Inflammatory macrophage treated with lipopolysaccharide for 1 hour (primary cell): ENCODE results near the gene SH3TC1.

Experiments
- DNase-seq, 2 donors: peaks; one replicate each; pipeline ENCODE4 v3.0.0-alpha.2; 2020 to 2022

The SH3TC1 gene

DNA sequence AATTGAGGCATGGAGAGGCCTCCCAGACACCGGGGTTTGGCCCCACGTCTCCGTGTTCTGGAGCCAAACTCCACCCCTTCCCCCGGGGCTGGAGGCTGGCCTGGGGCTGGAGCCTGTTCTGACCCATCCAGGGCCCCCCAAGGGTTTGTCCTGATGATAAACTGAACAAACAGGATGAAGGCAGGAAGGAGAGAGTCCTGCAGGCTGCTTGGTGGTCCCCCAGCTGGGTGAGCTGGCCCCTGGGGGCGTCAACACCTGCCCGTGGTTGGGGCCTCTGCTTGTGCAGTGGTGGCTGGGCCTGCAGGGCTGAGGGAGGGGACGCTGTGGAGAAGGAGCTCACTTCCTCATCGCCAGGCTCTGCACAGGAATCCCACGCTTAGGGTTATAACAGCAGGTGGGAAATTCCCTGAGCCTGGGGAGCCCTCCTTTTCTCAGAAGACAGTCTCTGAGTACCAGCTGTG lies 2.3 kb downstream of the SH3TC1 start:
- peak; percentile 72 to 79 for DNase-seq

DNA sequence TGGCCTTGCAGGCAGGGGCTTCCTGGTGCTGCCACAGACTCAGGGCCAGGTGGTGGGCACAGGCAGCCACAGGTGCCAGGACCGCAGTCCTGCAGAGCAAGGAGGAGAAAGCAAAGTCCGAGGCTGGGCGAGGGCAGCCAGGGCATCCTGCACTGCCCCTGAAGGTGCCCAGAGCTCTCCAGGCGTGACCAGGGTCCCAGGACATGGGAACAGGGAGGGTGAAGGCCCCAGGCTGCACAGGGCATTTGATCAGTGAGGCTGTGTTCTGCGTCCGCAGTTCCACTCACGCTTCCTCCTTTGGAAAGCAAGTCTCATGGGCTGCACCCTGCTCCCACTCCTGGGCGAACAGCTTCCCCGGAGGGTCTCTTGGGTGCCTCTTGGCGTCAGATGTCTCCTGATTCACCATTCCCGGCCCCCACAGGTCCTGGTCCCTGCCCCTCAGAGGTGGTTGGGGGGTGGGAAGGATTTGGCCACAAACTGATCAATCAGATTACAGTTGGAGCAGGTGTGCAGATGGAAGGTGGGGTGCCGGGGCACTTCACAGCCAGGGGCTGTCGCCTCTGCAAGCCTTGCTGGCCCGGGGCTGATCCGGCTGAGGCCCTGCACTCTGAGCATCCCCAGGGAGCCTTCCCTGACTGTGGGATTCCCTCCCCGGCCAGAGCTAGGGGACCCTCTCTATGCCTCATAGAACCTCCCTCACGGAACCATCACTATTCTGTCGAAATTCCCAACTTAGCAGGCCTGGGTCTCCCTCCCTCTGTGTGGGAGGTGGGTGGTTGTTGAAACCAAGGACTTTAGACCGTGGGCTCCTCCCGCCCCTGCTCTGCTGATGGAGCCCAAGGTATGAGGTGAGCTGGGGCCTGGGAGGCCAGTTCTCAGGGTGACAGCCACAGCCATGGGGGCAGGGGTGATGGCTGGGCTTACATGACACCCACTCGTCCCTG lies 3.3 kb downstream of the SH3TC1 start:
- DNase-seq = peak in 1 of 2 donors; percentile 39

DNA sequence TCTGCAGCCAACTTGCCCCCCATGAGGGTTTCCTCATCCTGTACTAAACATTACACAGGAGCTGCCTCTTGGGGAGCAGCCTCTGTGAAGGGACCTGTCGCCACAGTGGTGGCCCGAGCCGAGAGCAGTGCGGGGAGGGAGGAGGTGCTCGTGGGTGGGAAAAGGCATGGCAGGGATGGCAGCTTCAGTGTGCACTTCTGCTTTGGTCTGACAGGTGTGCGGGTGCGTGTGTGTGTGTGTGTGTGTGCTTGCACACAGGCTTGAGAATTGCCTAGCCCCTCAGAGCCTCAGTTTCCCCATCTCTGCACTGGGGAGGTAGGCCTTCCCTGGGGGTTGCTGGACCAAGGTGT lies 3.9 kb downstream of the SH3TC1 start:
- DNase-seq = no peak

DNA sequence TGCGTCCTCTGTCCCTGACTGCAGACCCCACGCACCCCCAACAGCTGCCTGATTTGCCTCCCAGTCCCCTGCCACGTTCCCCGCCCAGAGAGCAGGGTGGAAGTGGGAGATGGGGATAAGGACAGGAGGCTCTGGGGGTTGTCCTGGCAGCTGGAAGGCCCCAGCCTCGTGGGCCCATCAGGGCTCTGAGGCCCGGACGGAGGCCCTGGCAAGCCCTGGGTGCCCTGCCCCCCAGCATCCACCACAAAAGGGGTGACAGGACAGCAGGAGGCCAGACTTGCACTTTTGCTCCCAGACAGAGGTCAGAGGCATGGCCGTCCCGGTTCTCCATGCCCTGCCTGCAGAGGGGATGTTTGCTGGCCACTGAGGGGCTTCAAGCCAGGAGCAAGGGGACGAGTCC lies 4.7 kb downstream of the SH3TC1 start:
- DNase-seq = no peak

DNA sequence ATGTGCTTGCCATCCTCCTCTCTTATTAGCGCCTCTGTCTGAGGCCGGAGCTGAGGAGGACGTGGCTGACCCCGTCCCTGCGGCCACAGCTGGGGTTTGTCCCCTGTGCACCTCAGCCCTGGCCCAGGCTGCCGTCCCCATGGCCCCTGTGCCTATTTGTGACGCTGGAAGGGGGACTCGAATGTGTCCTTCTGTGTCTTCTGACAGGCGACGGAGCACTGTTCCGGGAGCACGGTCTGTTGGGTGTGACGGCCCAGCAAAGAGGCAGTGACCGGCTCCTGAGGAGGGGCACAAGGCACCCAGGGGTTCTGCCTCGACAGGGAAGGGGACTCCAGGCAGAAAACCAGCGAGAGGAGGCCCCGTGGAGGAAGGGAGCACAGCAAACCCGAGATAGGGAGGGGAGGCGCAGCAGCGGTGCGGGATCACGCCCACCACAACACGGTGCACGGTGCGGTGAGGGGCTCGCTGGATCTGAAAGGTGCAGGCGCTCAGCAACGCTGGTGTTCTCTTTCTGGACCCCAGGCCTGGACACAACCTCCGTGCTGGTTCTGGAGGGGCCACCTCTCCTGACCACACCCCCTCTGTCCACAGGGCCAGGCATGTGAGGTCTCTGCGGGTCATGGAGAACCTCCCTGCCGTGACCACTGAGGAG lies 5.6 kb downstream of the SH3TC1 start:
- no peak for DNase-seq

DNA sequence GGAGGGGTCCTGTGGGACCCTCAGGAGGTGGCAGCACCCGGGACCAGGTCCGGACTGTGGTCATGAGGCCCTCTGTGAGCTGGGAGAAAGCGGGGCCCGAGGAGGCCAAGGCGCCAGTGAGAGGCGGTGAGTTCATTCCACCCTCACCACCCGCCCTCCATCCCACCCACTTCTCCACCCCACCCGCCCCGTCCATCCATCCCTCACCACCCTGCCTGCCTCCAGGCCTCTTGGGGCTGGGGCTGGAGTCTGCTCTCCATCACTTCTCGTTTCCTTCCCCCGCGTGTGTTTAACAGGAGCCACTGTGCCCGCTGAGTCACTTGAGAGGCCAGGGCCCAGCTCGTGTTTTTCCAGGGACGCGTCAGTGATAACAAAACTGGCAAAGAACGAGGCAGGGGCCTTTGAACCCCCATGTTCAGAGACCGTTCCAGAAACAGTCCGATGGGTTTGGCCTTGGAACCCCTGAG lies 6.2 kb downstream of the SH3TC1 start:
- DNase-seq = peak; percentile 57 to 63

DNA sequence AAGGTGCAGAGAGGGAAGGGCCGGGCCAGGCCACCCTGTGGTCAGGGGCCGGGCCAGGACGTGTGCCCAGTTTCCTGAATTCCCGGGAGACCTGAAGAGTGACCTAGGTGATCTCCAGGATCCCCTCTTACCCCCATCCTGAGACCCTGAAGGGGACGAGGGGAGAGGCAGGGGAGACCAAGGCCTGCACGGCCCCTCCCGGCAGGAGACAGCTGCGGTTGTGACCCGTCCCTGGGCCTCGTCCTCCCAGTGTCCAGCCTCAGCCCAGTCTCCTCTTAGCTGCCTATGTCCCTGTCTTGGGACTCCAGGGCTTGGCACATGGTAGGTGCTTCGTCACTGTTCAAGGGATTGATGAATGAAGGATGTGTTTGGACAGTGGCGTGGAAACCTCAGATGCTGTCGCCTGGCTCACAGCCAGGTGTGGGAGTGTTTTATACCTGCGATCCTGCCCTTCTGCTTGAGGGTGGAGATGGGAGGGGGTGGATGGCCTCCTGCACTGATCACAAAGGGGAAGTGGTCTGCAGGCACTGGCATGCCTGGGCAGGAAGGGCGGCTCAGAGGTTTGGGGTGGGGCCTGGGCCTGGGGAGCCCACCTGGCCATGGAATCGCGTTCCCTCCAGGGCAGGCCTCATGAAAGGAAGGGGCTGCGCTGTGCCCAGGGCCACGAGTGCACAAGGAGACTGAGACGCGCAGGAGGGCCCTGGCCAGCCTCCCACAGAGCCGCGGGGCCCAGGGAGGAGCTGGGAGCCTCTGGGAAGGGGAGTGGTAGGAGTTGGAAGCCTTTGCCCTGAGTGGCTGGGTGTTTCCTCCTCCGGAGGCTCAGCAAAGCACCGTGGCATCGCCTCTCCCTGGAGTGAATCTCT lies 6.9 kb downstream of the SH3TC1 start:
- DNase-seq = no peak

DNA sequence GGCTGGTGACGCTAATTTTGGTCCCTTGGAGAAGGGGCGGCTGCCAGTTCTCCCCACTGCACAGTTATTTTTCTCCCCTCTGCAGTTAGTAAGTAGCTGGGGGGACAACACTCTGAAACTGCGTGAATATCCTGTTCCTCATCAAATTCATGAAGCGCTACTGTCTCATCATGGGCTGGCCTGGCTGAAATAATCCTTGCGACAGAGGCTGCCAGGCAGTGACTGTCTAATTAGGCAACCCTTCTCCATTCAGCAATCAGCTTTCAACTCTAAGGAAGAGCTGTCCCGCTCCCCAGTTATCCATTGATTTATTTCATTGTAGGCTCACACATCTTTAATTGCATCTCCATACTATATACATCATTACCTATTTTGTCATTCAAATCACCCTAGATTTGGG lies 8.2 kb downstream of the SH3TC1 start:
- DNase-seq = peak; percentile 81 to 86

DNA sequence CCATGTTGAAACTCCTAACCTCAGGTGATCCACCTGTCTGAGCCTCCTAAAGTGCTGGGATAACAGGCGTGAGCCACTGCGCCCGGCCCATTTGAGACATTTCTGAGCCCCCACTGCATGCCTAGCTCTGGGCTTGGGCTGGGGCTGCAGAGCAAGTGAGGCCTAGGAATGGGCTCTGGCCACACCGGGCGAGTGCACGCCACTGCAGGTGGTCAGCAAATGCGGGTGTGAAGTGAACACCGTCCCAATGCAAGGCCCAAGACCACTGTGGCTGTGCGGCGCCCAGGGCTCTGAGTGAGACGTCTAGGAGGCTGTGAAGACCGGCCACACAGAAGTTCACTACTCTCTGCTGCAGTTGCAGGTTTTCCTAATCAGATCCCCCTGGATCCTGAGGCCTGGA lies 9.5 kb downstream of the SH3TC1 start:
- no peak for DNase-seq

DNA sequence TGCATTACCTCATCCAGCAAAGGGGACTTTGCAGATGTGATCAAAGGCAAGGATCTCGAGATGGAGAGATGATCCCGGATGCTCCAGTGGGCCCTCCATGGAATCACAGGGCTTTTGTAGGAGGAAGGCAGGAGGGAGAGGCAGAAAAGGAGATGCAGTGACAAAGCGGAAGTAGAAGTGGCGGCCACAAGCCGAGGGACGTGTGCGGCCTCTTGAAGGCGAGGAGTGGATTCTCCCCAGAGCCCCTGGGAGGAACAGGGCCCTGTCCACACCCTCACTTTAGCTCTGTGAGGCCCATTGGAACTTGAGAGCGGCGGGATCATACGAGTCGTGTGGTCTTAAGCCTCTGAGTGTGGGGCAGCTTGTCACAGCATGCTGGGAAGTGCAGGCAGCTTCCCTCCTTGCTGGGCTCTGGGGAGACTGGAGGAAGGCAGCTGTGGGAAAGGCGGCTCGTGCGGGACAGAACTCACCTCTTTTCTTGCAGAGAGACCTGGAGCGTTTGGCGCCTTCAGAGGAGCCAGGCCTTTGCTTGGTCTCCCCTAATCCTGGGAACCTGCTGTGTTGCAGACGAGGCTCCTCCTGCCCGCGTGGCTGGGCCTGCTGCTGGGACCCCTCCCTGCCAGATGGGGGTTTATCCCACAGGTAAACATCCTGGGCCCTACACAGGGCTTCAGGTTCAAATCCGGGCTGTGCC lies 10.2 kb downstream of the SH3TC1 start:
- DNase-seq = no peak

DNA sequence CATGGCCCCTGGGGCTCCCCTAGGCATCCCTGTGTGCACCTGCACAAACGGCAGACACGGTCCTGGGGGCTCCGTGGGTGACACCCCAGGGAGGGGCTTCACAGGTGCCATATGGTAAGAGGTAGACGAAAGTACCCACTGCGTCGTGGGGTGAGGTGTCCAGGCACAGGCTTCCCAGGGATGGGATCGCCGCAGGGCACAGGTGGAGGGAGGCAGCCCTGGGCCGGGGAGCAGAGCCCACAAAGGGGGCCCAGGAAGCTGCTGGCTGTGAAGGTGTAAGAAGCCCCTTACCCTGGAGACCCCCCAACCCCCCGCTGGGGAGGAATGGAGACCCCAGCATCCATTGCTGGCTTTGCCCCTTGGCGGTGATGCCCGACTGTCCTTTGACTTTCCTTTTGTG lies 10.9 kb downstream of the SH3TC1 start:
- DNase-seq = no peak

DNA sequence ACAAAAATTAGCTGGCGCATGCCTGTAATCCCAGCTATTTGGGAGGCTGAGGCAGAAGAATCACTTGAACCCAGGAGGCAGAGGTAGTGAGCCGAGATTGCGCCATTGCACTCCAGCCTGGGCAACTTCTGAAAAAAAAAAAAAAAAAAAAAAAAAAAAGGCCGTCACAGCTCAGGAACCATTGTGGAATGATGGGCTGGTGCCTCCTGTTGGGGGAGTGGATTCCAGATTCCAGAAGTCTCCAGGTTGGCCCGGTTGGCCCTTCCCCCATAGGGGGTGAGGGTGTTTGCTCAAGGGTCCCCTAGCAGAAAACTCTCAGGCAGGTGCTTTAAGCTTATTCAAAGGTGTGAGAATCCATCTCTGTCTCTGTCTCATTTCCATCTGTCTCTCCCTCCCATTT lies 11.5 kb downstream of the SH3TC1 start:
- no peak for DNase-seq

DNA sequence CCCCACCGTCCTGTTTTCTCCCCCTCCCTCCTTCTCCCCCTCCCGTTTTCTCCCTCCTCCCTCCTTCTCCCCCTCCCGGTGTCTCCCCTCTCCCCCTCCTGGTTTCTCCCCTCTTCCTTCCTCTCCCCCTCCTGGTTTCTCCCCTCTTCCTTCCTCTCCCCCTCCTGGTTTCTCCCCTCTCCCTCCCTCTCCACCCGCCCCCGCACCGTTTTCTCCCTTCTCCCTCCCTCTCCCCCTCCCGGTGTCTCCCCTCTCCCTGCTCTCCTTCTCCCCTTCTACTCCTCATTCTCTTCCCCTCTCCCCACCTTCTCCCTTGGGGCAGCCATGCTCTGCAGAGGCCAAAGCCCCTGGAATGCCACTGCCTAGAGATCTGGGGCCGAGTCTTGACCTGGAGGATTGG lies 12.2 kb downstream of the SH3TC1 start:
- no peak for DNase-seq

DNA sequence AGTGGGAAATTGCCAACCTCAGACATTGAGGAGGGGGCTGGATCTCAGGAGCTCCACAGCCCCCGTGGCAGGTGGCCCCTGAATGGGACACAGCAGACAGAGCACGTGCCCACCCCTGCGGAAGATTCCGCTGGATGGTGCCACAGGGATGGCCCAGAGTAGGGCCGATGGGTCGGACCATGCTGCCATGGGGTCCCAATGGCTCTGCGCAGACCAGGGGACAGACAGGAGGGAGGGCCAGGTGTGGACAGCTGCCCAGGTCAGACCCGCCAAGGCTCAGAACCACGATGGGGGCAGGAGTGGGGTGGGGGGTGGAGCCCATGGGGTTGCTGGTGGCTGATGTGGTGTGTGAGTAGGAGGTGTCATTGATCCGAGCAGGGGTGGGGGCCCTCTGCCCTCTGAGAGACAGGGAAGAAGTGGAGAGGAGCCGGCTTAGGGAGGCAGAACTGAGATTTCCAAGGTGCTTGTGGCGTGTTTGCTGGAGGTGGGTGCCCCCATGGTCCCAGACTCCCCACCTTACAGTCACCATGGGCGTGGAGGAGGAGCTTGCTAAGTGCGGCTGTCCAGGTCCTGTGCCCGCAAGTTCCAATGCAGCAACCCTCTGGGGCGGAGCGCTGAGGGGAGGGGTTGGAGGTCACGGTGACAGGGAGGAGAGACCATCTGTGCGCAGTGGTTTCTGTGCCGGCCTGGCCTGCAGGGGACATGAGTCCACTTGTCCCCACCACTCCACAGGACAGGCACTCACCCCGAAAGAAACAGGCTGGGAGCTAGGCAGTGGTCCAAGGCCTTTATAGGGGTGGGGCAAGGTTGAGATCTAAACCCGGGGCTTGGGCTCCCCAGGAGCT lies 12.9 kb downstream of the SH3TC1 start:
- no peak for DNase-seq

DNA sequence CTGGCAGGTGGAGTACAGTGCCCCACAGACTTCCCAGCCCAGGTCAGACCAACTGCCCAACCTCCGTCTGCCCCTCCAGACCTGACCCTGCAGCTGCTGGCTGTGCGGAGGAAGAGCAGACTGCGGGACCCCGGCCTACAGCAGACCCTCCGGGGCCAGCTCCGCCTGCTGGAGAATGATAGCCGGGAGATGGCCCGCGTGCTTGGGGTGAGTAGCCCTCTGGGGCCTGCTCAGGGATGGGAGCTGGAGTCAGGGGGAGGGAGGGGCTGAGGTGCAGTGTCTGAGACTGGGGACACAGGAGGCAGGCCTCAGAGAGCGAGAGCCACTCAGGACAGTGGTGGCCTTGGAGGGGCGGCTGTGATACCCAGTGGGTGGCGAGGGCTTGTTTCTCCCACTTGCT lies 13.5 kb downstream of the SH3TC1 start:
- no peak for DNase-seq

DNA sequence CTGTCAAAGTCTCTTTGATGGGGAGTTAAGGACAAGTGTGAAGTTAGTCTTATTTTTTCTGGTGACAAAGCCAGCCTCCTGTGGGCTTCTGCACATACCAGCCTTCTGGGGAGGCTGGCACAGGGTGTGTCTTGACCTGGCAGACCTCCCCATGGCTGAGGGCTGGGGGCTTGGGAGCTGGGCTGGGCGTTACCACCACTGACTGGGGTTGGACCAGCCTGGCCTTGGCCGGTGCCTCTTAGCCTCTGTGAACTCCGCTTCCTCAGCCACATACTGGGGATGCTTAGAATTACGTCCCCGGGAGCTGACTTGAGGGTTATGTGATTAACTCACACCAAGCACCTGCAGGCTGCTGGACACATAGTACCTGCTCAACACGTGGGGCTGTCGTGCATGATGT lies 14.0 kb downstream of the SH3TC1 start:
- DNase-seq = no peak

DNA sequence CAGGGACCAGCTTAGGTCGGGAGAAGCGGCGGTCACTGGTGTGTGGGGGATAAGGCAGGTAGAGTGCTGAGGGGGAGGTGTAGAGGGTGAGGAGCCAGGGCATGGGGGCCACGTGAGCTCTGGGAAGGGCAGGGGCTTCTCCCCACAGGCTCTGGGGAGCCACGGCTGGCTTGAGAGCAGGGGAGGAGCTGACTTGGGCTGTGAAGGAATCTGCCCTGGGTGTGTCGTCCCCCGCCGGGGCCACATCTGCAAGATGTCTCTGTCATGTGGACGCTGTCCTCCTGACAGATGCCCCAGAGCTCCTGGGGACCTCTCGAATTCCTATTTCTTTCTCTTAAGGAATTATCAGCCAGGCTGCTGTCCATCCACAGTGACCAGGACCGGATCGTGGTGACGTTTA lies 15.0 kb downstream of the SH3TC1 start:
- DNase-seq = no peak

DNA sequence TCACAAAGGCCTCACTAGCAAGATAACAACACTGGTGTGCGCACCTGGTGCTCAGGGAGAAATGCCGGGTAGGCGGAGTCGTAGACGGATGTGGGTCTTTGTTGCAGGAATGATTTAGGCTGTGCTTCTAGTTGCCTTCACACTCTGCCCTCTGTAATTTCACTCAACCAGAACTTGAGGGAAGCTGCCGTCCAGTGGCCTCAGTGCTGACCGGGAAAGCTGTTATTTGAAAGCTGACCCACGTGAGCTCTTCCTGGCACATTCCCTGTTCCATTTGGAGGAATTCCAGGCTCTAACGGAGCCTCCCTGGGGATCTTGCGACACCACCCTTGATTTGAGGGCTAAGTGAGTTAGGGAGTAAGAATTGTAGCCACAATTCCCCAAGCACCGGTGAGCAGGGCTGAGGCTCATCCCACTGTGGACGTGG lies 15.9 kb downstream of the SH3TC1 start:
- DNase-seq = no peak

DNA sequence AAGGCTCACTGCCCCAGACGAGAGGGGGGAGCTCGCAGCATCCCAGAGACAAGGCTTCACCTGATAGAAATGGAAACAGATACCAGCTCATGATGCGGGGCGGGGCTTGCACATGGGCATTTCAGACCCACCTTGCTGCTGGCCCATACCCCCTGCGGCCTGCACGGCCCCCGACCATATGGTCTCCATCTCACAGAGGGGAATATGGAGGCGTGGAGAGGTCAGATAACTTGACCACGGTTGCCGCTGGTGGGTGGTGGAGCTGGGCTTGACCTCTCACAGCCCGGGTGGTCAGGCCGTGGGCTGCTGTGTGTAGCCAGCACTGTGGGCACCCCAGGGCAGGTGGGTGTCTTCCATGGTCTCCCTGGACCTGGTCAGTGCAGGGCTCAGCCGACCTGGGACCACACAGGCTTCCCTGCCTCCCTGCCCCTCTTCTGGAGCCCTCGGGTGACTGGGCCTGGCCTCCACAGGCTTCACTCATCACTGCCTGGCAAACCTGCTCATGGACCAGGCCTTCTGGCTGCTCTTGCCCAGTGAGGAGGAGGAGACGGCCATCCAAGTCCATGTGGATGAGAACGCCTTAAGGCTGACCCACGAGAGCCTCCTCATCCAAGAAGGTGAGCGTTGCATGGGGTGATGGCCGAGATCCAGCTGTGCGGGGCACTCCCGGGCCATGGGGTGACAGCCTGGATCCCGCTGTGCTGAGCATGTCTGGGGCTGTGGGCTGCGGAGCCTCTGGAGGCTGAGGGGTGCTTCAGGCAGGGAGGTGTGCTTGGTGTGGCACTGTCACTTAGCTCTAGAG lies 16.8 kb downstream of the SH3TC1 start:
- DNase-seq = no peak

DNA sequence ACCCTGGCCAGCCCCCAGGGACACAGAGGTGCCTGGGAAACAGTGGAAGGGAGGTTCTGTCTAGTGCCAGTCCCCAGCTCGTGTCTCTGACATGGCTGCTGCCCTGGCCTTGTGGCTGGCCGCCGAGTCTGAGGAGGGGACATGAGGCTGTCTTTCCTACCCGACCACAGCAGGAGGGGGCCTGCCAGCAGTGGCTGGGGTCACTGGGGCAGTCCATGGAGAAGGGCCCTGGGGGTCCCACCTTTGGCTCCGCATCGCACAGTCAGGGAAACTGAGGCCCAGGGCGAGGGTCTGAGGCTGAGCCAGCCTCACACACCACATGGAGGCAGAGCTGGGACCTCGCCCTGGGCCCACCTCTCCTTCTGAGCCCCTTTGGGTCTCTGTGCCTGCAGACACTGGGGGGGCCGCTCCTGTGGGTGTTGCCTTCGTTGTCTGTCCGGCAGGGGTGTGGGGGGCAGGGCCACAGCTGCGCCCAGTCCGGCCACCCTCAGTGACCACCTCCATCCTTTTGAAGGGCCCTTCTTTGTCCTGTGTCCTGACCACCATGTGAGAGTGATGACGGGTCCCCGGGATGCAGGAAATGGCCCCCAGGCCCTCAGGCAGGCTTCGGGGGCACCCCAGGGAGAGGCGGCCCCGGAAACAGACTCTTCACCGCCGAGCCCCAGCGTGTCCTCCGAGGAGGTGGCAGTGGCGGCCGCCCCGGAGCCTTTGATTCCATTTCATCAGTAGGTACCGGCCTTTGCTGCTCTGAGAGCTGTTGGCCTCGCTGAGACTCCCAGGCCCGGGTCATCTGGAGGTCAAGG lies 17.6 kb downstream of the SH3TC1 start:
- no peak for DNase-seq
